HTR-8/SVneo (cell line): ENCODE measurements around the gene MAN1A1.

Experiments
- DNase-seq: peaks from one replicate; pipeline ENCODE4 v3.0.0; 2011; ENCODE audit warnings: low spot score, mixed read lengths; ENCODE audit not compliant: insufficient read length
- FAIRE-seq: peaks from 2 replicates; lab custom pipeline; 2011; peaks lifted over from hg19 to GRCh38; lab: Jason Lieb, UNC

The MAN1A1 gene

DNA sequence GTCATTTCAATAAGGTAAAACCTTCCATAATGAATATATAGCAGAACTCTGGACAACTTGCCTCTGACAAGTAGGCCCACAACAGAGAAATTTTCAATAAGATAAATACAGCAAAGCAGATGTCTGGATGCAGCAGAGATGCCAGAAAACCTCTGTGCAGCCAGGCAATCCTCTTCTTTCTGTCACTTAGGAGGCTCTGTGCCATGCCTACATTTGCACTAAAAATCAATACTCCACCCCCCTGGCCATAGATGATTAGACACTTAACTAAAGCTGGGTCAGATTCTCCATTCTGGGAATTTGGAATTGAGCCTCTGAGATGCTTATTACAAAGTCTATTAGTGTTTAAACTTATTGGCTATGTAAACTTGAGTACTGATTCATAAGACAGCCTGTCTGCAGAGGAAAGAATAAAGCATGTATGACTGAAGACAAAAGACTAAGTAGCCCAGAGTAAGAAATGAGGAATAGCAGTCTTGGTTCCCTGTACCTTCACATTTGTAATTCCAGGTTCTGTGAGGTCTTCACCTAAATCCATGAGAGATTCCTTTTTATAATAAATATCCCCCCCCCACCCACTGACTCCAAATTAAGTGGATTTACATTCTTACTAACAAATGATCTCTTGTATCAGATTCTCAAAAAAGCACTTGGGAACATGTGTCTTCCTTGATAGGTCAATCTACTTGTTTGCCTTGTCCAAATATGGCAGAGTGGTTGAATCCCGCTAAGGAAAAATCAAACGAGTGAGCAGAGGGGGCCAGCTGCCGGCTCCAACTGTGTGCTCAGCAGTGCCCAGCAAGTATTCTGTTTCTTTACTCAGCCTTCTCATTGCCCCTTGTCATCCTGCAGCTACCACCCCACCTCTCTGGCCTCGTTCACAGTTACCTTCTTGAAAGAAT is 20.4 kb downstream of the MAN1A1 start:
- no peak for DNase-seq
- FAIRE-seq: no peak

DNA sequence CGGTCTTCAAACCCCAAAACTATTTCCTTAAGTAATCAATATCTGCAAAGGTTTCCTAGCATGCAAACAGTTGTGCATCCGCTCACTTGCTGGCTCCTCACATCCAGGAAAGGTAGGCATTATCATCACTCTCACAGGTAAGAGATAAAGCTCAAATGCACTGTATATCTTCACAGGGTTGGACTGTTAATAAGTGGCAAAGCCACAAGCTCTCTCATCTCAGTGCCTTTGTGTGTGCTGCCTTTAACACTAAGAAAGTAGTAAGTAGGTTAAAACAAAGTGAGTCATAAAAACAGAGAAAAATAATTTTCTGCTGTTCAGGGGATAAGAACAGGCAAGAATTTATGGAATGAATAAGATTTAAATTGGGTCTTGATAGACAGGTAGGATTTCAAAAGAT is 21.3 kb downstream of the MAN1A1 start:
- FAIRE-seq: no peak
- no peak for DNase-seq

DNA sequence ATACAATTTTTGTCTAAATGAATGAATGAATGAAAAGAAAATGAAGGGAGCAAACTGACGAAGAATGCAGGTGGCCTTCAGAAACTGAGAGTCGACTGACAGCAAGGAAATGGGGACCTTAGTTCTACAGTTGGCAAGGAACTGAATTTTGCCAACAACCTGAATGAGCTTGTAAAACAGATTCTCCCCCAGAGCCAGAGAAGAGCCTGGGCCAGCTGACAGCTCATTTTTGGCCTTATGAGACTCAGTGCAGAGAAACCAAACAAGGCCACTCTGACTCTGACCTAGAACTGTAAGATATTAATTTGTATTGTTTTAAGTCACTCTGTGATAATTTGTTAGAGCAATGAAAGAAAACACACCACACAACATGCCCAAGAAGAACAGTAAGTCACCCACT is 21.8 kb downstream of the MAN1A1 start:
- no peak for FAIRE-seq
- DNase-seq: no peak

DNA sequence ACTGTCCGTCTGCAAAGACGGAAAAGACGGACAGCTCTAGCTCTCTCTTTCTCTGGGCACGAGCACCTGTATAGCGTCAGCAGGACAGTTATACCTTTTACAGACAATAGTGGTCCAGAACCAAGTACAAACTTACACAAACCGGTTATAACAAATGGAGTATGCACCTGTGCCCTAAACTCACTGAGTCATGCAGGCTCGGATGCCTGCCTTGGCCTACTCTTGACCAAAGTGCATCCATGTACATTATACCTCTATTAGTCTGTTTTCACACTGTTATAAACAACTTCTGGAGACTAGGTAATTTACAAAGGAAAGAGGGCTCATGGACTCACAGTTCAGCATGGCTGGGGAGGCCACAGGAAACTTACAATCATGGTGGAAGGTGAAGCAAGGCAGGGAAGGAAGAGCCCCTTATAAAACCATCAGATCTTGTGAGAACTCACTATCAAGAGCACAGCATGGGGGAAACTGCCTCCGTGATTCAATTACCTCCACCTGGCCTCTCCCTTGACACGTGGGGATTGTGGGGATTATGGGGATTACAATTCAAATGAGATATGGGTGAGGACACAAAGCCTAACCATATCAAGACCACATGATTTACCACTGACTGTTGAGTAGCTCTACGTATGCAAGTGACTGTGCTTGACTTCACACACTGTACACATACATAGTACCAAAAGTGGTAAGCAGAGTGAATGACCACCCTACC is 23.1 kb downstream of the MAN1A1 start:
- DNase-seq (no peak), FAIRE-seq (no peak)

DNA sequence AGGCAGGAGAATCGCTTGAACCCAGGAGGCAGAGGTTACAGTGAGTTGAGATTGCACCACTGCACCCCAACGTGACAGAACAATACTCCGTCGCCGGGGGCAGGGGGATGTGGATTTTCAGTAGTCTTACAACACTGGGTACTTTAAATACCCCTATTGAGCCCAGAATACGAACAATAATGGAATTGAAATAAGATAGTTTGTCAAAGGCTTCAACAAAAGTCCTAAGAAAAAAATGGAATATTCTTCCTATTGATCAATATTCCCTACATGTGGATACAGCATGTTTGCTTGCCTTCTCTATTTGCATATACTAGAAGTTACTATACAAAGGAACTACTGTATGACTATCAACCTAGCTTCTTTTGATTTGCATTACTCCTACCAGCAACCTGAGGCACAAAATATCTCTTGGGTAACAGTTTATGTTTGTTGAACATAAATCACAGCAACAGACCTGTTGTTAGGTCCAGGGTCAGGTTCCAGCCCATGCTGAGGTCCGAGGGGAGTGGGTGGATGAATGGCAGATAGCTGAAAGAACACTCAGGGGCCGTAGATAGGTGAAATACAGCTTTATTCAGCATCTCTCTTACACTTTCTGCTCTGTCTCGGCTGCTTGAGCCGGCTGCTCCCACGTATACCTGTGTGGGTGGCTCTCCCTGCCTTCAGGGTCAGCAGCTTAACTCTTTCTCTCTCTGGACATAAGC is 23.8 kb downstream of the MAN1A1 start:
- FAIRE-seq: no peak
- no peak for DNase-seq

DNA sequence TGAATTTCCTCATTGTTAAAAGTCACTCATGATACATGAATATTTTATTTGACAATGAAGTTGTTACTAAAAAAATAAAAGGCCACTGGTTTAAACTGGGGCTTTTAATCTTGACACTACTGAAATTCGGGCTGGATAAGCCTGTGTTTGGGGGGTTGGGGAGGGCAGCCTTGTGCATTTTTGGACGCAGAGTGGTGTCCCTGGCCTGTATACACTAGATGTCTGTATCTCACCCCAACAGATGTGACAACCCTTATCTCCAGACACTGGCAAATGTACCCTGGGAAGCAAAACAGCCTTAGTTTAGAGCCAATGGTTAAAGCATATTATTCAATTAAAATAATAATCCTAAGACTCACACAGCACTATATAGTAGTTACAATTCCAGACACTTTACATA is 24.8 kb downstream of the MAN1A1 start:
- DNase-seq (no peak), FAIRE-seq (no peak)

DNA sequence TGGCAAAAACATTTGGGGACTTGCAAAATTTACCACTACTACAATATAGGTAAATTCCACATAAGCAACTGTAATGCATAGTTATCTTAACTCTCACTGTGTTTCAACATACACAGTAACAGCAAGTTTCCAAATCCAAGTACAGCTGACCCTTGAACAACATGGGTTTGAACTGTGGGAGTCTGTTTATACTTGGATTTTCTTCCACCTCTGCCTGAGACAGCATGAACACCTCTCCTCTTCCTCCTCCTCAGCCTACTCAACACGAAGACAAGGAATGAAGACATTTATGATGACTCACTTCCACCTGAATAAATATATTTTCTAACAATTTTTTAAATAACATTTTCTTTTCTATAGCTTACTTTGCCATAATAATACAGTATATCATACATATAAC is 25.6 kb downstream of the MAN1A1 start:
- FAIRE-seq (no peak), DNase-seq (no peak)

DNA sequence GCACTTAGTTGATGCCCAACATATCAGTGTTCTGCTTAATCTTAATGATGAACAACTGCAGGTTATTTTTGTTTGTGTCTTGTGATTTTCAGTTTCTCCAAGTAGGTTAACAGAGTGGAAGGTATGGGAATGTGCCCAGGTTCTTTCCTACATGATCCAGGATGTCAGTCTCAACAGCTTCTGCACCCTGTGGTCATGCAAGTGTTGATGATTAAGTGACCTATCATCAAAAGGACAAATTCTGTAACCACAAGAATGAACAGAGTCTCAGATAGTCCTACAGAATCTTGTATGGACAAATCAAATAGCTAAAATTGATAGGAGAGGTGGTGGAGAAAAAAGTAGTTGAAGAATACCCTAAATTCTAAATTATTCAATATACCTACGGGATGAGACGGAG is 26.1 kb downstream of the MAN1A1 start:
- FAIRE-seq (no peak), DNase-seq (no peak)

DNA sequence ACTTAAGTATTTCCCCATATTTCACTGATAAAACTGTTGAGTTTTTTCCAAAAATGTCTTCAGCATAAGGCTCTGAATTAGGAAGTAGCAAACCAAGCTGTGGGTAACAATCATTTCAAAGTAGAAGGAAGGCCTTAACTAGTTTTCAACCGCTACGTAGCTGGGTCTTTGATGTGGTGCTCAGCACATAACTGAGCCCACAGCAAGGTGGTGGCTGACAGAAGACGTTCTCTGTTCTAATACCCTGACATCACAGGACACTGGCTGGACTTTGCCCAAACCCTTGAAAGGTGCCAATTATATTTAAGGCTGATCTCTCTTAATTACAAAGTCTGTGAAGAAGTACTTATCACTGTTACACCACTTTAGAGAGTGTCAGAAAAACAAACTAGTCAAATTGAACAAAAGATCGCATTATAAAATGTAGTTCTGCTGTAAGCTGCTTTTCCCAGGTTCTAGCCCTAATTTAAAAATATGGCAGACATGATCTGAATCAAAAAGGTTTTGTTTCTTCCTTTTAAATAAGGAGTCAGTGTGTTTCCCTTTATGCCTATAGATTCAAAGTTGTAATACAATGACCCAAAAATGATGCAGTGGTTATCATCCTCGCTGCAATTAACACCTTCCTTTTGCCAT is 26.7 kb downstream of the MAN1A1 start:
- no peak for FAIRE-seq
- no peak for DNase-seq

DNA sequence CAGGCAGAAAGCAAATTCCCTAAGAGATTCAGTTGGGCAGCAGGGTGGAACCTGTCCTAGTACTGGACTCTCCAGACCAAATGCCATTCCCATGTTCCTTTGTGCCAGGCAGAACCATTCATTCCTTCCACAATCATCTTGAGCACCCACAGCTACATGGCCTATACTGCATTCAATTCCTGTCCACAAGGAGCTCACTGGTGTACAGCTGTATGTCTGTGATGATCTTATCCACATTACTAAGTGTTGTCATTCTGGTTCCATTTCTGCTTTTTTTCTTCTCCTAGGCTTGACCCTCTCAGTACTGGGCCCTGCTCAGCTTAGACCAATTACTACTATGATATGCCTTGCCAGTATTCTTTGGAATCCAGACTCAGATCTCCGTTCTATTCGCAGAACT is 27.5 kb downstream of the MAN1A1 start:
- no peak for DNase-seq
- FAIRE-seq: no peak

DNA sequence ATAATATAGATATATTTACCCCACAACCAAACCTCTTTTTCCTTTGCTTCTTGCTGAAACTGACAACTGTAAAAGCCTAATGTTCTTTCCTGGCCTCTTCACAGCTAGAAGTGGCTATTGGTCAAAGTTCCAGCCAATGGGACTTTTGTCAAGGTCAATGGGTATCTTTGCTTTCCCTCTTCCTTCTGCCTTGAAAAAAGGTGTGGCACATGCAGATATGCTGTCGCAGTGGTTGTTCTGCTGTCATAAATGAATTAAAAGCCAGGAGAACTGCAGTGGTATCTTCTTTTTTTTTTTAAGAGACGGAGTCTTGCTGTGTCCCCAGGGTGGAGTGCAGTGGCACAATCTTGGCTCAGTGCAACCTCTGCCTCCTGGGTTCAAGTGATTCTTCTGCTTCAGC is 29.9 kb downstream of the MAN1A1 start:
- DNase-seq (no peak), FAIRE-seq (no peak)

DNA sequence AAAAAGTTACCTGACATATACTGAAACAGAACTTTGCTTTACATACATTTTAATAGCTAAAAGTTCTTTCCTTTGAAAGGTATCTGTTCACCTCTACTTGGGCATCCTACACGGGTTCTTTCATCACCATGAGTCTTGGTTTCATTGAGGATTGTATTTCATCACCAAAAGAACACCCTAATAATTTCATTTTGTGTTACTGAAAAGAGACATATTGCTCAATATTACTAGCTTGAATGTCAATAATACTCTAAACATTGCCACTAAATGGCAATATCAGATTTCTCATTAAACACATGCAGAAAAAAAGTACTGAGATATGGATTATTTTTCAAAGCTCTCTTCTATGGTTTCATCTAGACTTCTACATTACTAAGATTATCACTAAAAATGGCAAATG is 30.8 kb downstream of the MAN1A1 start:
- DNase-seq (no peak), FAIRE-seq (no peak)

DNA sequence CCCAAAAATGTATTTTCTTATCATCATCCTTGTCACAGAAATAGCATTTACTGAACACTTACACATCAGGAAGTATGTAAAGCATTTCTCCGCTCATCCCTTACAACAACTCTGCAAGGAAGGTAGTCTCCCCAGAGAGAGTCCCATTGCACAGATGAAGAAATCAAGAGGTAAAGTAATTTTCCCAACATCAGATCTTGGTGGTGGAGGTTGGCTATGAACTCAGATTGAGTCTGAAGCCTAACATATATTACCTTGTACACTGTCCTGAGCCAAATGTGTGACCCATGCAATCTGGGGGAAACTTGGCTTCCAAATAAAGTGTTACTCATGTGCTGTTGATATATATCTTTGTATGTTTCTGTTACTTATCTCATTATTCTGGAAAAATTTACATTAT is 31.4 kb downstream of the MAN1A1 start:
- no peak for DNase-seq
- no peak for FAIRE-seq

DNA sequence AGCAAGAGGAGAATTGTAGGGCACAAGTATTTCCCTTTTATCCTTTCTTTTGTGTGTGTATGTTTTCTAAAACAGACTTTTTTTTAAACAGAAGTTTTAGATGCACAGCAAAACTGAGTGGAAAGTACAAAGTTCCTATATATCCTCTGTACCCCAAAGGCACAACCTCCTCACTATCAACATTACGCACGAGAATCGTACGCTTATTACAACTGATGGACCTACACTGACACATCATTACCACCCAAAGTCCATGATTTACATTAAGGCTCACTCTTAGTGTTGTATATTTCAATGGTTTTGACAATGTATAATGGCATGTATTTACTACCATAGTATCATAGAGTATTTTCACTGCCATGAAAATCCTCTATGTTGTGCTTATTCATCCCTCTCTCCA is 32.6 kb downstream of the MAN1A1 start:
- FAIRE-seq (no peak), DNase-seq (no peak)

DNA sequence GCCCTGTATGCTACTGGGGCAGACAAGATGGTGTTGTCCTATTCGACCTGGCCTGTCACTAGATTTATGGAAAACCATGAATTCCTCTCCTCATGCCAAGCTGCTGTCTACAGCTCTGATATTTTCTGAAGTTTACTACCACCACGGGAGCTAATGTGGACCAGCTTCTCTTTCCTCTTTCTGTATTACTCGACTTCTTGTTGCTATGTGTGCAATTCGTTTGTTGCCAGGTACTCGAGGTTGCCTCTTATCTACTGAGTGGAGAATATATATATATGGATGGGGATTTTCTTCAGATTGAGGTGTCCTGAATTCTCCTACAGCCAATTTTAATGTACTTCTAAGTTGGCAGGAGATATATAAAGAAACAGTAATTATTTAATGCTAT is 34.7 kb downstream of the MAN1A1 start:
- DNase-seq: no peak
- FAIRE-seq: no peak

DNA sequence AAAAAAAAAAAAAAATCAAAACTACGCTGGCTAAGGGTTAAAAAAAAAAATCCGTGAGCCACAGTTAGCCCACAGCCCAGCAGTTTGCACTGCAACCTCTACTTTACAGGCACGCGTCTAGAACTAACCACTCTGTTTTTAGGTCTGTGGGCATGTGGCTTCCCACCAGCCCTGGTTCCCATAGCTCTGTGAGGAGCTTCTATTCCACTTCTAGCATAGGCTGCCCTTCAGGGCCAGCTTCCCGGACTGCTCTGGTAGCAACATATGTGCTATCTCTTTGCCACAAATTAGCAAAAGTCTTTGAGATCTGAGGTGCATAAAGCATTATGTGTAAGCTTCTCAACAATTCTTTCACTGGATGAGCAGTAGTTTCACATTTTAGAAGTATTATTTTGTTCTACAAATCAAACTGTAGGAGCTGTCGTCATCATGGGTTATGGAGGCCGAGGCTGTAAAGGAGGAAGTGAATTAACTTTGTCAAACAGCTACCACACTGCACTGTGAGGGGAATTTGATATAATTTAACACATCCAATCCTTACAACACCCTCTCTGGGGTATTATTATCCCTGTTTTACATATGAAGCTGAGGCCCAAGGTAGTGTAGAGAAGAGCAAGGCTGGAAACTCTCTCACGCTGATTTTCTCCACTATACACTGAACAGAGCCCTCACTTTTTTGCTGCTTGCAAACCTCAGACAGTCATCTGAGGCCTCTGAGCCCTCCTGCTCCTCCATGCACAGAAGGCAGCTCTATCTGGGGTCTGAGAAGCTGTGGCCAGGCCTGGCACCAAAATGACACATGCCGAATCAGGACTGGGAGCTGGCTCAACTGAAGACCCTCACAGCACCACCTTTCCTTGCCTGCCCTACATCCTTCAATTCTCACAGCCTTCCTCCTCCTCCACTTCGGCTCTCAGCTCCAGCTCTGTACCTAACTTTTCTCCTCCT is 35.4 kb downstream of the MAN1A1 start:
- DNase-seq (no peak), FAIRE-seq (no peak)

DNA sequence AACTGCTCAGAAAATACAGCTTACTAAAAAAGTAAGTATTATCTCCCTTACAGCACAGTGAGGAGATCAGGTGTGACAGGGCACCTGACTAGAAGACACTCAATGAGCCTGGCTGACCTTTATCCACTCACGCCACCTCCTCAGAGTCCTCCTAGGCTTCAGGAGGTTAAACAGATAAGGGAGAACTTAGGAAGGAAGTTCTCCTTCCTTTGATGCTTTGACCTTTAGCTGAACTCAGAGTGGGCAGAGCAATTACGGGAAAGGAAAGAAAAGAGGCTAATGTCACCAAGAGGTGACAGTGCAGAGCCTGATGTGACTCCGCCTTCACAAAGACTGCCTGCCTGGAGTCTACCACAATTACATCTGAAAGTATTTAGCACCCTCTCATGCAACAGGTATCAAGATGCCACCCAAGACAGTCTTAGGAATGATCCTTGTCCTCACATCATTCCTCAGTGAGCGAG is 36.7 kb downstream of the MAN1A1 start:
- DNase-seq: no peak
- no peak for FAIRE-seq

DNA sequence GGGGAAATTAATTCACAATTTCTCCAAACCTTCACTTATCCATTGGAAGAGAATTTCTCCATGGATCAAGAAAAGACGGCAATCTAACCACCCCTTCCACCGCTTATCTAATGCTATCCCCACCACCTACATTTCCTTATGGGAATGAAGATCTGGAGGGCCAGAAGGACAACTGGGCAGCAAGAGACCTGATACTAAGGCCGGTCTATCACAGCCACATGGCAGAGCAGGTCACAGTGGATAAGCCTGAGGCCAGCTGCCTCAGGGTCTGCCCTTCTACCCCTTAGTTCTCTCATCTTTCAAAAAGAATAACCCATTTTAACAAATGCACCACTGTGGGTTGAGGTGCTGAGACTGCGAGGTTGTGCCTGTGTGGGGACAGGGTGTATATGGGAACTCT is 37.1 kb downstream of the MAN1A1 start:
- DNase-seq (no peak), FAIRE-seq (no peak)

DNA sequence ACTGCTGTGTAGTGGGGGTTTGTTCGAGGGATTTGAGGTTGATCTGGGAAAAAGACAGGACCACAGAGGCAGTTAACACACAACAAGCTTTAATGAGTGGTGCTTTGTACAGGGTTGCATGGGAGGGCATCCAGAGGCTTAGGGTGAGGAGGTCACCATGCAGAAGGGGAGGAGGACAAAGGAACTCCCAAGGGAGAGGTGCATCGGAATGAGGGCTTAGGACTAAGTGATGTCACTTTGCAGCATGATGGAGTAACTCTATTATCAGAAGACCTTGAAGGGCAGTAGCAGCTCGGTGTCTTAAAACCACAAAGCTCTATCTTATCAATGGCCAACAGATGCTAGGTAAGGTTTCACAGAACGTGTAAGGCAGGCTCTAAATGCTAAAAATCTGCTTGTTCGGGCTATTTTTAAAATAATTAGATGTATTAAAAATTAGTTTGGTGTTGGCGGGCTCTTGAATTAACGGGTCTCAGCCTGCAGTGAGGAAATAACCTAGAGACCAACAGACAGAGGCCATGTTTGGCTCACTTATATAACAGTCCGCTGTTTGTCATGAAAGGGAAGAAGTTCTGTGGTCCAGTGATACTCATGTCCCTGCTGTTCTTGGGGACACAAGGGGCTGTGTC is 37.9 kb downstream of the MAN1A1 start:
- DNase-seq: no peak
- no peak for FAIRE-seq
